ENCODE measurements around the gene TES. TPM values are rescaled to one million over a fixed set of nuclear protein-coding genes. Genes with fewer than 3 reads are reported as not detected.

The TES gene
- total and polyA plus RNA-seq, 2 experiments from 2014 or later, result 37.3 to 38.3 TPM

DNA sequence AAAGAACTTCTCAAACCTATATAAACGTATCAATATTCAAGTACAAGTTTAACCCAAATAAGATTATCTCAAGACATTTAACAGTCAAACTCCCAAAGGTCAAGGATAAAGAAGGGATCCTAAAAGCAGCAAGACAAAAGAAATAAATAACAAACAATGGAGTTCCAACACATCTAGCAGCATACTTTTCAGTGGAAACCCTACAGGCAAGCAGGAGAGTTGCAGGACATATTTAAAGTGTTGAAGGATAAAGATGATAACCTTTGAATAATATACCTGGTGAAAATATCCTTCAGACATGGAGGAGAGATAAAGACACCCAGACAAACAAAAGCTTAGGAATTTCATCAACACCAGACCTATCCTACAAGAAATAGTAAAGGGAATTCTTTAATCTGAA, 82.8 kb downstream of the TES start:
- no peak for DNase-seq (ENCODE audit: low spot score)
- Mint-ChIP-seq H3K4me1 (no peaks in the 10 kb centered on the region), H3K36me3 (ENCODE audit: low read depth) (no peaks in the 10 kb centered on the region), H3K27me3 (ENCODE audit: insufficient read depth, low read depth, poor library complexity) (peaks cover 2% of the 10 kb centered on the region), H3K4me3 (no peak overlapping the region), H3K9me3 (peaks cover 6% of the 10 kb centered on the region; the same call in 2 of the 3 replicates), H3K27ac (no peak overlapping the region)
- Histone ChIP-seq H3K27ac (ENCODE audit: low read depth) (no peak overlapping the region), H2AFZ (no peak overlapping the region), H3K79me2 (replicated peaks; ENCODE audit: insufficient read depth) (no peaks in the 10 kb centered on the region), H3K4me3 (no peak overlapping the region), H3K36me3 (ENCODE audit: insufficient read depth) (no peaks in the 10 kb centered on the region), H3K27me3 (ENCODE audit: insufficient read depth) (no peaks in the 10 kb centered on the region), H4K20me1 (replicated peaks; ENCODE audit: insufficient read depth) (no peaks in the 10 kb centered on the region), H3K9me2 (ENCODE audit: insufficient read depth) (no peaks in the 10 kb centered on the region), H3F3A (replicated peaks; ENCODE audit: low read depth) (no peaks in the 10 kb centered on the region), H3K4me2 (no peak overlapping the region), H3K4me1 (ENCODE audit: insufficient read depth) (no peaks in the 10 kb centered on the region)
- ATAC-seq, result no peak
- no peak for TF ChIP-seq JUNB (IDR thresholded peaks at IDR 0.05; ENCODE audit: unreplicated experiment)
- TF ChIP-seq, protein P1, sequence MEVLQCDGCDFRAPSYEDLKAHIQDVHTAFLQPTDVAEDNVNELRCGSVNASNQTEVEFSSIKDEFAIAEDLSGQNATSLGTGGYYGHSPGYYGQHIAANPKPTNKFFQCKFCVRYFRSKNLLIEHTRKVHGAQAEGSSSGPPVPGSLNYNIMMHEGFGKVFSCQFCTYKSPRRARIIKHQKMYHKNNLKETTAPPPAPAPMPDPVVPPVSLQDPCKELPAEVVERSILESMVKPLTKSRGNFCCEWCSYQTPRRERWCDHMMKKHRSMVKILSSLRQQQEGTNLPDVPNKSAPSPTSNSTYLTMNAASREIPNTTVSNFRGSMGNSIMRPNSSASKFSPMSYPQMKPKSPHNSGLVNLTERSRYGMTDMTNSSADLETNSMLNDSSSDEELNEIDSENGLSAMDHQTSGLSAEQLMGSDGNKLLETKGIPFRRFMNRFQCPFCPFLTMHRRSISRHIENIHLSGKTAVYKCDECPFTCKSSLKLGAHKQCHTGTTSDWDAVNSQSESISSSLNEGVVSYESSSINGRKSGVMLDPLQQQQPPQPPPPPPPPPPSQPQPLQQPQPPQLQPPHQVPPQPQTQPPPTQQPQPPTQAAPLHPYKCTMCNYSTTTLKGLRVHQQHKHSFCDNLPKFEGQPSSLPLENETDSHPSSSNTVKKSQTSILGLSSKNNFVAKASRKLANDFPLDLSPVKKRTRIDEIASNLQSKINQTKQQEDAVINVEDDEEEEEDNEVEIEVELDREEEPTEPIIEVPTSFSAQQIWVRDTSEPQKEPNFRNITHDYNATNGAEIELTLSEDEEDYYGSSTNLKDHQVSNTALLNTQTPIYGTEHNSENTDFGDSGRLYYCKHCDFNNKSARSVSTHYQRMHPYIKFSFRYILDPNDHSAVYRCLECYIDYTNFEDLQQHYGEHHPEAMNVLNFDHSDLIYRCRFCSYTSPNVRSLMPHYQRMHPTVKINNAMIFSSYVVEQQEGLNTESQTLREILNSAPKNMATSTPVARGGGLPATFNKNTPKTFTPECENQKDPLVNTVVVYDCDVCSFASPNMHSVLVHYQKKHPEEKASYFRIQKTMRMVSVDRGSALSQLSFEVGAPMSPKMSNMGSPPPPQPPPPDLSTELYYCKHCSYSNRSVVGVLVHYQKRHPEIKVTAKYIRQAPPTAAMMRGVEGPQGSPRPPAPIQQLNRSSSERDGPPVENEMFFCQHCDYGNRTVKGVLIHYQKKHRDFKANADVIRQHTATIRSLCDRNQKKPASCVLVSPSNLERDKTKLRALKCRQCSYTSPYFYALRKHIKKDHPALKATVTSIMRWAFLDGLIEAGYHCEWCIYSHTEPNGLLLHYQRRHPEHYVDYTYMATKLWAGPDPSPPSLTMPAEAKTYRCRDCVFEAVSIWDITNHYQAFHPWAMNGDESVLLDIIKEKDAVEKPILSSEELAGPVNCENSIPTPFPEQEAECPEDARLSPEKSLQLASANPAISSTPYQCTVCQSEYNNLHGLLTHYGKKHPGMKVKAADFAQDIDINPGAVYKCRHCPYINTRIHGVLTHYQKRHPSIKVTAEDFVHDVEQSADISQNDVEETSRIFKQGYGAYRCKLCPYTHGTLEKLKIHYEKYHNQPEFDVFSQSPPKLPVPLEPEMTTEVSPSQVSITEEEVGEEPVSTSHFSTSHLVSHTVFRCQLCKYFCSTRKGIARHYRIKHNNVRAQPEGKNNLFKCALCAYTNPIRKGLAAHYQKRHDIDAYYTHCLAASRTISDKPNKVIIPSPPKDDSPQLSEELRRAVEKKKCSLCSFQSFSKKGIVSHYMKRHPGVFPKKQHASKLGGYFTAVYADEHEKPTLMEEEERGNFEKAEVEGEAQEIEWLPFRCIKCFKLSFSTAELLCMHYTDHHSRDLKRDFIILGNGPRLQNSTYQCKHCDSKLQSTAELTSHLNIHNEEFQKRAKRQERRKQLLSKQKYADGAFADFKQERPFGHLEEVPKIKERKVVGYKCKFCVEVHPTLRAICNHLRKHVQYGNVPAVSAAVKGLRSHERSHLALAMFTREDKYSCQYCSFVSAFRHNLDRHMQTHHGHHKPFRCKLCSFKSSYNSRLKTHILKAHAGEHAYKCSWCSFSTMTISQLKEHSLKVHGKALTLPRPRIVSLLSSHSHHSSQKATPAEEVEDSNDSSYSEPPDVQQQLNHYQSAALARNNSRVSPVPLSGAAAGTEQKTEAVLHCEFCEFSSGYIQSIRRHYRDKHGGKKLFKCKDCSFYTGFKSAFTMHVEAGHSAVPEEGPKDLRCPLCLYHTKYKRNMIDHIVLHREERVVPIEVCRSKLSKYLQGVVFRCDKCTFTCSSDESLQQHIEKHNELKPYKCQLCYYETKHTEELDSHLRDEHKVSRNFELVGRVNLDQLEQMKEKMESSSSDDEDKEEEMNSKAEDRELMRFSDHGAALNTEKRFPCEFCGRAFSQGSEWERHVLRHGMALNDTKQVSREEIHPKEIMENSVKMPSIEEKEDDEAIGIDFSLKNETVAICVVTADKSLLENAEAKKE (CRISPR knock-in tag; IDR thresholded peaks at IDR 0.05), result no peak
- peak in 1 of 2 experiments; percentile 33; a peak in 2 of 4 replicates for TF ChIP-seq CTCF (conservative IDR thresholded peaks at IDR 0.05; ENCODE audit: low read depth in 2 of 2)
- TF ChIP-seq EZH2phosphoT487 (IDR thresholded peaks at IDR 0.05; ENCODE audit: unreplicated experiment), result no peak

- Histone ChIP-seq H3K4me1 (ENCODE audit: insufficient read depth) (no peaks in the 10 kb centered on the region), H3K4me3 (no peak overlapping the region), H2AFZ (no peak overlapping the region), H3K9me2 (ENCODE audit: insufficient read depth) (no peaks in the 10 kb centered on the region), H4K20me1 (replicated peaks; ENCODE audit: insufficient read depth) (no peaks in the 10 kb centered on the region), H3K27me3 (ENCODE audit: insufficient read depth) (no peaks in the 10 kb centered on the region), H3K36me3 (ENCODE audit: insufficient read depth) (no peaks in the 10 kb centered on the region), H3K27ac (ENCODE audit: low read depth) (no peak overlapping the region), H3F3A (replicated peaks; ENCODE audit: low read depth) (no peaks in the 10 kb centered on the region), H3K4me2 (no peak overlapping the region), H3K79me2 (replicated peaks; ENCODE audit: insufficient read depth) (no peaks in the 10 kb centered on the region)
- ATAC-seq (no peak), DNase-seq (ENCODE audit: low spot score) (no peak)
- Mint-ChIP-seq H3K27ac (no peak overlapping the region), H3K4me1 (no peaks in the 10 kb centered on the region), H3K36me3 (ENCODE audit: low read depth) (no peaks in the 10 kb centered on the region), H3K9me3 (peaks cover 6% of the 10 kb centered on the region; the same call in 2 of the 3 replicates), H3K4me3 (no peak overlapping the region), H3K27me3 (ENCODE audit: insufficient read depth, low read depth, poor library complexity) (peaks cover 2% of the 10 kb centered on the region)
- TF ChIP-seq CTCF (conservative IDR thresholded peaks at IDR 0.05; ENCODE audit: low read depth in 2 of 2) (no peak), STAT1 (IDR thresholded peaks at IDR 0.05; ENCODE audit: unreplicated experiment) (no peak), EZH2phosphoT487 (IDR thresholded peaks at IDR 0.05; ENCODE audit: unreplicated experiment) (no peak), EZH2 (IDR thresholded peaks at IDR 0.05; ENCODE audit: low read depth, unreplicated experiment) (no peak), JUNB (IDR thresholded peaks at IDR 0.05; ENCODE audit: unreplicated experiment) (no peak), REST (IDR thresholded peaks at IDR 0.05; ENCODE audit: unreplicated experiment) (no peak)
Measured at GRCh38 chr7:116293633-116294032, 83.3 kb downstream of the TES start.
